ENCODE measurements around the gene CYP3A5. TPM values are rescaled to one million over a fixed set of nuclear protein-coding genes. Genes with fewer than 3 reads are reported as not detected.
A peak's percentile ranks its signal among the peaks of the same experiment; 100 is the strongest.

The CYP3A5 gene
- total and polyA plus RNA-seq, 2 of the 13 experiments (the other 11 are each of a cell fraction or from before 2014, with no cell fraction given), result 5.7 to 9.3 TPM

- peak; percentile 66; the same call in 1 of the 2 replicates for TF ChIP-seq TFAP4 (IDR thresholded peaks at IDR 0.05; ENCODE audit: borderline replicate concordance, low read depth)
- no peak for TF ChIP-seq ZNF235 (CRISPR knock-in tag; IDR thresholded peaks at IDR 0.05; ENCODE audit: borderline replicate concordance)
- no peak for TF ChIP-seq ASH2L (IDR thresholded peaks at IDR 0.05; ENCODE audit: insufficient read length, low read depth, low read length)
- no peak for TF ChIP-seq MTA1 (CRISPR knock-in tag; IDR thresholded peaks at IDR 0.05; ENCODE audit: borderline replicate concordance)
- no peak for TF ChIP-seq BRF2 (CRISPR knock-in tag; IDR thresholded peaks at IDR 0.05)
- no peak for TF ChIP-seq JDP2 (CRISPR knock-in tag; IDR thresholded peaks at IDR 0.05; ENCODE audit: borderline replicate concordance)
- TF ChIP-seq, protein P1, sequence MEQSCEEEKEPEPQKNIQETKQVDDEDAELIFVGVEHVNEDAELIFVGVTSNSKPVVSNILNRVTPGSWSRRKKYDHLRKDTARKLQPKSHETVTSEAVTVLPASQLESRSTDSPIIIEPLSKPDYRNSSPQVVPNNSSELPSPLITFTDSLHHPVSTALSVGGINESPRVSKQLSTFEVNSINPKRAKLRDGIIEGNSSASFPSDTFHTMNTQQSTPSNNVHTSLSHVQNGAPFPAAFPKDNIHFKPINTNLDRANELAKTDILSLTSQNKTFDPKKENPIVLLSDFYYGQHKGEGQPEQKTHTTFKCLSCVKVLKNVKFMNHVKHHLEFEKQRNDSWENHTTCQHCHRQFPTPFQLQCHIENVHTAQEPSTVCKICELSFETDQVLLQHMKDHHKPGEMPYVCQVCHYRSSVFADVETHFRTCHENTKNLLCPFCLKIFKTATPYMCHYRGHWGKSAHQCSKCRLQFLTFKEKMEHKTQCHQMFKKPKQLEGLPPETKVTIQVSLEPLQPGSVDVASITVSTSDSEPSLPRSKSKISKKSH (CRISPR knock-in tag; IDR thresholded peaks at IDR 0.05; ENCODE audit: borderline replicate concordance), result no peak
- TF ChIP-seq ZNF660 (CRISPR knock-in tag; IDR thresholded peaks at IDR 0.05; ENCODE audit: borderline replicate concordance, low read depth), result no peak
- no peak for TF ChIP-seq ZNF362 (CRISPR knock-in tag; IDR thresholded peaks at IDR 0.05; ENCODE audit: borderline replicate concordance)
- TF ChIP-seq, protein P2, sequence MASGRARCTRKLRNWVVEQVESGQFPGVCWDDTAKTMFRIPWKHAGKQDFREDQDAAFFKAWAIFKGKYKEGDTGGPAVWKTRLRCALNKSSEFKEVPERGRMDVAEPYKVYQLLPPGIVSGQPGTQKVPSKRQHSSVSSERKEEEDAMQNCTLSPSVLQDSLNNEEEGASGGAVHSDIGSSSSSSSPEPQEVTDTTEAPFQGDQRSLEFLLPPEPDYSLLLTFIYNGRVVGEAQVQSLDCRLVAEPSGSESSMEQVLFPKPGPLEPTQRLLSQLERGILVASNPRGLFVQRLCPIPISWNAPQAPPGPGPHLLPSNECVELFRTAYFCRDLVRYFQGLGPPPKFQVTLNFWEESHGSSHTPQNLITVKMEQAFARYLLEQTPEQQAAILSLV (CRISPR knock-in tag; IDR thresholded peaks at IDR 0.05; ENCODE audit: borderline replicate concordance), result no peak
- TF ChIP-seq NFIB (CRISPR knock-in tag; IDR thresholded peaks at IDR 0.05; ENCODE audit: borderline replicate concordance), result no peak
- TF ChIP-seq, protein P3, sequence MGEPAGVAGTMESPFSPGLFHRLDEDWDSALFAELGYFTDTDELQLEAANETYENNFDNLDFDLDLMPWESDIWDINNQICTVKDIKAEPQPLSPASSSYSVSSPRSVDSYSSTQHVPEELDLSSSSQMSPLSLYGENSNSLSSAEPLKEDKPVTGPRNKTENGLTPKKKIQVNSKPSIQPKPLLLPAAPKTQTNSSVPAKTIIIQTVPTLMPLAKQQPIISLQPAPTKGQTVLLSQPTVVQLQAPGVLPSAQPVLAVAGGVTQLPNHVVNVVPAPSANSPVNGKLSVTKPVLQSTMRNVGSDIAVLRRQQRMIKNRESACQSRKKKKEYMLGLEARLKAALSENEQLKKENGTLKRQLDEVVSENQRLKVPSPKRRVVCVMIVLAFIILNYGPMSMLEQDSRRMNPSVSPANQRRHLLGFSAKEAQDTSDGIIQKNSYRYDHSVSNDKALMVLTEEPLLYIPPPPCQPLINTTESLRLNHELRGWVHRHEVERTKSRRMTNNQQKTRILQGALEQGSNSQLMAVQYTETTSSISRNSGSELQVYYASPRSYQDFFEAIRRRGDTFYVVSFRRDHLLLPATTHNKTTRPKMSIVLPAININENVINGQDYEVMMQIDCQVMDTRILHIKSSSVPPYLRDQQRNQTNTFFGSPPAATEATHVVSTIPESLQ (CRISPR knock-in tag; conservative IDR thresholded peaks at IDR 0.05), result no peak
- TF ChIP-seq KAT8 (CRISPR knock-in tag; IDR thresholded peaks at IDR 0.05), result peak; percentile 59; the same call in 1 of the 2 replicates
- TF ChIP-seq TBL1XR1 (IDR thresholded peaks at IDR 0.05; ENCODE audit: borderline replicate concordance, low read length, partially characterized antibody), result no peak
- no peak for TF ChIP-seq RAD21 (CRISPR knock-in tag; IDR thresholded peaks at IDR 0.05)
- TF ChIP-seq ZBTB1 (CRISPR knock-in tag; IDR thresholded peaks at IDR 0.05; ENCODE audit: borderline replicate concordance), result no peak
- TF ChIP-seq TEAD3 (CRISPR knock-in tag; optimal IDR thresholded peaks at IDR 0.05; ENCODE audit: borderline replicate concordance), result peak; percentile 62
- TF ChIP-seq, protein P4, sequence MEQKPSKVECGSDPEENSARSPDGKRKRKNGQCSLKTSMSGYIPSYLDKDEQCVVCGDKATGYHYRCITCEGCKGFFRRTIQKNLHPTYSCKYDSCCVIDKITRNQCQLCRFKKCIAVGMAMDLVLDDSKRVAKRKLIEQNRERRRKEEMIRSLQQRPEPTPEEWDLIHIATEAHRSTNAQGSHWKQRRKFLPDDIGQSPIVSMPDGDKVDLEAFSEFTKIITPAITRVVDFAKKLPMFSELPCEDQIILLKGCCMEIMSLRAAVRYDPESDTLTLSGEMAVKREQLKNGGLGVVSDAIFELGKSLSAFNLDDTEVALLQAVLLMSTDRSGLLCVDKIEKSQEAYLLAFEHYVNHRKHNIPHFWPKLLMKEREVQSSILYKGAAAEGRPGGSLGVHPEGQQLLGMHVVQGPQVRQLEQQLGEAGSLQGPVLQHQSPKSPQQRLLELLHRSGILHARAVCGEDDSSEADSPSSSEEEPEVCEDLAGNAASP (CRISPR knock-in tag; IDR thresholded peaks at IDR 0.05; ENCODE audit: borderline replicate concordance), result peak; percentile 98
- peak; percentile 63; the same call in 1 of the 2 replicates for TF ChIP-seq NCOR1 (IDR thresholded peaks at IDR 0.05; ENCODE audit: borderline replicate concordance, low read length)
Measured at GRCh38 chr7:99677648-99678045, 2.1 kb downstream of the CYP3A5 start (continued).

Data from HepG2 (cell line).